Fibroblast of lung (primary cell): ENCODE data around the gene ARHGEF7. TPM values are rescaled to one million over a fixed set of nuclear protein-coding genes. Genes with fewer than 3 reads are reported as not detected.

Experiments
- DNase-seq, 2 donors: peaks; one replicate each; pipeline versions ENCODE4 v3.0.0 to v3.0.0-alpha.2; 2010; ENCODE audit warnings: low read depth in 2 of 2
- H2AFZ ChIP-seq: 2 replicates; pipeline ENCODE4 v1.5.1; 2012; ENCODE audit warnings: low read length, control low read depth, inconsistent platforms
- H3K27ac ChIP-seq: 2 replicates; pipeline ENCODE4 v1.5.1; 2011; ENCODE audit warnings: low read length, control low read depth; ENCODE audit not compliant: insufficient read depth
- H3K27me3 ChIP-seq: 2 replicates; pipeline ENCODE4 v1.5.1; 2011; ENCODE audit warnings: mild to moderate bottlenecking, low read length; ENCODE audit not compliant: control insufficient read depth, insufficient read depth
- H3K36me3 ChIP-seq: 2 replicates; pipeline ENCODE4 v1.5.1; 2011; ENCODE audit warnings: low read length; ENCODE audit not compliant: control insufficient read depth, insufficient read depth
- H3K4me1 ChIP-seq: 2 replicates; pipeline ENCODE4 v1.5.1; 2011; ENCODE audit warnings: low read length; ENCODE audit not compliant: control insufficient read depth, insufficient read depth; ENCODE audit errors: extremely low read depth
- H3K4me2 ChIP-seq: 2 replicates; pipeline ENCODE4 v1.5.1; 2011; ENCODE audit warnings: low read length, control low read depth; ENCODE audit not compliant: insufficient read depth; ENCODE audit errors: extremely low read depth
- H3K4me3 ChIP-seq, 4 experiments: fragments of 200-600 bp in 1 of 4; sonication (generic) in 1 of 4; replicated peaks in 1 of 4; 2 replicates each; pipeline ENCODE4 v1.5.1; 2011 to 2016; ENCODE audit warnings: low read length in 4 of 4, low read depth in 3 of 4, mild to moderate bottlenecking in 3 of 4, control low read depth in 2 of 4, inconsistent platforms in 1 of 4, mixed read lengths in 1 of 4; ENCODE audit not compliant: insufficient read depth in 1 of 4; ENCODE audit errors: control extremely low read depth in 1 of 4
- H3K79me2 ChIP-seq: 2 replicates; pipeline ENCODE4 v1.5.1; 2012; ENCODE audit warnings: mild to moderate bottlenecking, low read length, inconsistent platforms; ENCODE audit not compliant: control insufficient read depth, insufficient read depth
- H3K9ac ChIP-seq: 2 replicates; pipeline ENCODE4 v1.5.1; 2011; ENCODE audit warnings: mild to moderate bottlenecking, low read length, control low read depth; ENCODE audit not compliant: insufficient read depth
- H3K9me3 ChIP-seq: 2 replicates; pipeline ENCODE4 v1.5.1; 2012; ENCODE audit warnings: low read depth, low read length; ENCODE audit not compliant: control insufficient read depth, insufficient read depth
- H4K20me1 ChIP-seq: 2 replicates; pipeline ENCODE4 v1.5.1; 2011; ENCODE audit warnings: low read length; ENCODE audit not compliant: control insufficient read depth, insufficient read depth; ENCODE audit errors: extremely low read depth
- CTCF ChIP-seq, 2 donors: IDR thresholded peaks in 1 of 2; conservative IDR thresholded peaks in 1 of 2; 1 replicate in 1 of 2; 2 replicates in 1 of 2; pipeline ENCODE4 v1.5.1; 2011 to 2012; ENCODE audit warnings: low read length in 2 of 2, control low read depth in 1 of 2, inconsistent platforms in 1 of 2, low read depth in 1 of 2, mild to moderate bottlenecking in 1 of 2
- EZH2 ChIP-seq: IDR thresholded peaks from 2 replicates; pipeline ENCODE4 v1.5.1; 2012; ENCODE audit warnings: low read length, control low read depth, mild to moderate bottlenecking; ENCODE audit errors: missing control alignments
- polyA plus RNA-seq, 2 donors: library from polyadenylated mRNA; depleted of rRNA in 1 of 2; stranded (reverse) in 1 of 2; unstranded in 1 of 2; fragments of >200 nt; gene quantifications; 2 replicates each; pipeline ENCODE4 v1.2.1, GENCODE V29; 2011 to 2012; ENCODE audit warnings: missing spikeins in 1 of 2
- total RNA-seq: library from RNA; depleted of rRNA; stranded (reverse); fragments of >200 nt; gene quantifications from 2 replicates; pipeline ENCODE4 v1.2.1, GENCODE V29; 2014

The ARHGEF7 gene
- total and polyA plus RNA-seq, 2 donors (not counting 1 experiment from before 2014, with no cell fraction given) = 29.1 to 42.8 TPM

- Histone ChIP-seq H4K20me1 (peaks cover 4% of the 10 kb centered on the region), H3K36me3 (peaks cover 6% of the 10 kb centered on the region)
Measured at GRCh38 chr13:111159362-111160320, 44.5 kb downstream of the ARHGEF7 start.

DNA sequence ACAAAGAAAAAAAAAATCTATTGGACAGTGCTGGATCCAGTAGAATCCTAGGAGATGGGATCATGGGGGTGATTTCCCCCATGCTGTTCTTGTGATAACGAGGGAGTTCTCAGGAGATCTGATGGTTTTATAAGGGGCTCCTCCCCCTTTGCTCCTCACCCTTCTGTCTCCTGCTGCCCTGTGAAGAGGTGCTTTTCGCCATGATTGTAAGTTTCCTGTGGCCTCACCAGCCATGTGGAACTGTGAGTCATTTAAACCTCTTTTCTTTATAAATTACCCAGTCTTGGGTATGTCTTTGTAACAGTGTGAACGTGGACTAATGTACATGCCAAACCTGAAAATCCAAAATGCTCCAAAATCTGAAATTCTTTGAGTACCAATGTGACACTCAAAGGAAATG lies 45.5 kb downstream of the ARHGEF7 start:
- H4K20me1 ChIP-seq = peaks cover 4% of the 10 kb centered on the region
- no peaks in the 10 kb centered on the region for H3K4me1 ChIP-seq
- DNase-seq = no peak
- no peaks in the 10 kb centered on the region for H3K9me3 ChIP-seq
- no peak overlapping the region for H3K9ac ChIP-seq
- no peak overlapping the region for H3K4me2 ChIP-seq
- no peak overlapping the region for H2AFZ ChIP-seq
- no peak overlapping the region for H3K4me3 ChIP-seq
- H3K27ac ChIP-seq = no peak overlapping the region
- TF ChIP-seq CTCF (conservative IDR thresholded peaks at IDR 0.05 in 1 of 2, IDR thresholded peaks at IDR 0.05 in 1 of 2; ENCODE audit: low read depth in 1 of 2, low read length in 2 of 2) (no peak), EZH2 (no peak)
- peaks cover 6% of the 10 kb centered on the region for H3K36me3 ChIP-seq
- peaks cover 85% of the 10 kb centered on the region for H3K79me2 ChIP-seq
- no peaks in the 10 kb centered on the region for H3K27me3 ChIP-seq

More at GRCh38 chr13:111159362-111160320, 44.5 kb downstream of the ARHGEF7 start:
- Histone ChIP-seq H3K4me2 (no peak overlapping the region), H2AFZ (no peak overlapping the region), H3K27me3 (no peaks in the 10 kb centered on the region), H3K79me2 (peaks cover 85% of the 10 kb centered on the region), H3K4me1 (peaks cover 5% of the 10 kb centered on the region), H3K27ac (no peak overlapping the region), H3K4me3 (no peak overlapping the region), H3K9ac (no peak overlapping the region), H3K9me3 (no peaks in the 10 kb centered on the region)
- no peak for DNase-seq
- TF ChIP-seq CTCF (conservative IDR thresholded peaks at IDR 0.05 in 1 of 2, IDR thresholded peaks at IDR 0.05 in 1 of 2; ENCODE audit: low read depth in 1 of 2, low read length in 2 of 2) = no peak
- no peak for TF ChIP-seq EZH2
